HG03520 (cell line): ENCODE measurements around the gene SHC4.

ENCODE experiments used
- ATAC-seq: cut with Tn5 transposase; IDR thresholded peaks from one replicate; pipeline ENCODE4 v1.9.1; 2021; ENCODE audit warnings: mild to moderate bottlenecking, moderate library complexity; ENCODE audit not compliant: unreplicated experiment

The SHC4 gene

GRCh38 chr15:48968066-48968465 lies 4.3 kb upstream of the SHC4 start:
- no peak for ATAC-seq

DNA sequence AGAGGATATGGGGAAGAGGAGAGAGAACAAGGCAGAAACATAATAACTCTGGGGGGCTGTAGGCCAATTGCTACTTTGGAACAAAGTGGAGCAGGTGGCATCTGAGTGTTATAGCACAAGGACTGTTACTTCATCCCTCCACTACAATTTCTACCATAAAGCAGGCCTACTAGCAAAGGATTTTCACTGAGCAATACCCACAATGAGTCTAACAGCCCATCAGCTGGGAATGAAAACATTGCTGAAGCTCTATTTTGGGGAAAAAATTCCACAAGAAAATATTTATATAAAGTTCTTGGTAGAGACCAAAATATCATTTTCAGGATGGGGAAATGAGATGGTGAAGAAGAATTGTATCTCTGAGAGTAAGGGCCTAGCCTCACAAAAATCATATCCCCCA lies 3.6 kb upstream of the SHC4 start:
- ATAC-seq = no peak

GRCh38 chr15:48966595-48967301 lies 3.0 kb upstream of the SHC4 start:
- peak; percentile 73 for ATAC-seq

- no peak for ATAC-seq
These were observed 2.3 kb upstream of the SHC4 start for GRCh38 chr15:48965972-48966371.

- ATAC-seq = no peak
These were observed 1.2 kb upstream of the SHC4 start for GRCh38 chr15:48964898-48965297.

DNA sequence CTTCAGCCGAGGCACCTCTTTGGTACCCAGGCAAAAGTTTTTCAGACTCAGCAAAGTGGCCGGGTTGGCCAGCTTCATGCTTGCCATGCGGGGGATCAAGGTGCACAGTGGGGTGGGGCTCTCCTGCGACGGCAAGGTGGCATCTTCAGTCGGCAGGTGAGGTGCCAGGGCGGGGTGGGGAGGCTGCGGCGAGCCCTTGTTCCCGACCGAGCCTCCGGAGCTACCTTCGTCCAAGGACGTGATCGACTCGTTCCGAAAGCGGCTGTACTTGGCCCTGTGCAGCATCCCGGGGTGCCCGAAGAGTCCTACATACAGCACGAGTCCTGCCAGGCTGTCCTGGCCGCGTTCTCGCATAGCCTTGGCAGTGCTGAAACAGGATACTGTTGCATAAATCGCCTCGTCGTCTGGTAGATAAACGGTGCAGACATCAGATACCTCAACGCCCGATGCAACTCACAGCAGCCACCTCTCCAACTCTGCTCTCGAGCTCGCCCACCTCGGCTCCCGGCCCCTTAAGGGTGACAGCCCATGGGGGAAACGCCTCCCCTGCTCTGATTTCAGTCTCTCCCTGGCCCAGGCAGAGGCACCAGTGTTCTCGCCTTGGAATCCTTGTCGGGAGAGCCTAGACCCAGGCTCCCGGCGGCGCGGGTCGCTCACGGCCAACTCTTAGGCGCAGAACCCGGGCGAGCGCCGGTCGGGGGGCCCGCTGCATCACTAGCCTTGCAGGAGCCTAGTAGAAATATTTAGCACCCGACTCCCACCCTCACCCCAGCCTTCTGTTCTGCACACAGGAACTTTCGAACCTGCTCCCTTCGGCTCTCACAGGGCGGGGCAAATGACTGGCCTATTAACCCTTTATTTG lies 826 bp downstream of the SHC4 start:
- no peak for ATAC-seq

GRCh38 chr15:48955967-48956366 lies 7.8 kb downstream of the SHC4 start:
- no peak for ATAC-seq

DNA sequence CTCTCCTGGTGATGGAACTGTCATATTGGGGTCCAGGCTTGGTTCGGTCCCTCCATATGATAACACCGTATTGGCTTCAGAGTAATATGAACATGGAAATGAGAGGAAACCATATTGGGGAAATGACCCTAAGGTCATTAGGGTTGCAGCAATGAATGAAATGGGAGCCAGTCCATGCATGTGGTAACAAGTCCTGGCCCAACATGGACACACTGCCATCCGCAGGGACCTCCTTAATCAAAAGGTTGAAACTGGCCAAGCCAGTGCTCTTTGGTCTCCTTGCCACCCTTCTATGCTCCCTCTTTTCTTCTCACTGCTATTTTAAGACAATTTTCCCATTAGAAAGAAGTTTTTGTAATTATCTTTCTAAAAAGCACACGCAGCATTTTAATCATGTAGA lies 8.3 kb downstream of the SHC4 start:
- no peak for ATAC-seq

DNA sequence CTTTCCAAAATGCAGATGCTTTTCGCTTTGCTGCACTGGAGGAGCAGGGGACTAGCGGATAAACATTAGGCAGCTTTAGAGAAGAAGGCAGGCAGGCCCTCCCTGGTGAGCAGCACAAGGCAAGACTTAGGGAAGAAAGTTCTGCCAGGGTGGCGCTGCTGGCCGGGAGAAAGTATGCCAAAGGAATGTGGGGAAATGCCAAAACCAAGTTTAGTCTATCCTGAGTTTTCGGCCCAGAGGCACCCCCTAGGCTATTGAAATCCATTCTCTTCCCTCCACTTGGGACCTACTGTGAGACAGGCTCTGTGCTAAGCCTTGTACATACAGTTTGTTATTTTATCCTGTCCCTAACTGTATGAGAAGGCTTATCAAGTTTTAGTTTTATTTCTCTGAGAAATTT lies 9.2 kb downstream of the SHC4 start:
- no peak for ATAC-seq

DNA sequence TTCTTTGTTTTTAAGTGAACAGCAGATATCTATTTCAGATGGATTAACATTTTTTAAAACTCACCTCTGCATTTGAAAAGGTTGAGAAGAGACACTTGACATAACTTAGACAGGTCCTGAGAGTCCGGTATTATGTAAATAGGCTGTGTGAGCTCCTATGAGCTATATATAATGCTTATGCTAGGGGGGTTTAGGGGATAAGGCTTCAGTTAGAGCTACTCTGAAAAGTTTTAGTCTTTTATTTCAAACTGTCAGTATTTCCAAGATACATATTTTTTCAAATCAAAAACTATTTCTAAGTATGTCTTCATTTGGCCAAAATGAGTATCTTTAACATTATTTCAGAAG lies 16.9 kb downstream of the SHC4 start:
- no peak for ATAC-seq

DNA sequence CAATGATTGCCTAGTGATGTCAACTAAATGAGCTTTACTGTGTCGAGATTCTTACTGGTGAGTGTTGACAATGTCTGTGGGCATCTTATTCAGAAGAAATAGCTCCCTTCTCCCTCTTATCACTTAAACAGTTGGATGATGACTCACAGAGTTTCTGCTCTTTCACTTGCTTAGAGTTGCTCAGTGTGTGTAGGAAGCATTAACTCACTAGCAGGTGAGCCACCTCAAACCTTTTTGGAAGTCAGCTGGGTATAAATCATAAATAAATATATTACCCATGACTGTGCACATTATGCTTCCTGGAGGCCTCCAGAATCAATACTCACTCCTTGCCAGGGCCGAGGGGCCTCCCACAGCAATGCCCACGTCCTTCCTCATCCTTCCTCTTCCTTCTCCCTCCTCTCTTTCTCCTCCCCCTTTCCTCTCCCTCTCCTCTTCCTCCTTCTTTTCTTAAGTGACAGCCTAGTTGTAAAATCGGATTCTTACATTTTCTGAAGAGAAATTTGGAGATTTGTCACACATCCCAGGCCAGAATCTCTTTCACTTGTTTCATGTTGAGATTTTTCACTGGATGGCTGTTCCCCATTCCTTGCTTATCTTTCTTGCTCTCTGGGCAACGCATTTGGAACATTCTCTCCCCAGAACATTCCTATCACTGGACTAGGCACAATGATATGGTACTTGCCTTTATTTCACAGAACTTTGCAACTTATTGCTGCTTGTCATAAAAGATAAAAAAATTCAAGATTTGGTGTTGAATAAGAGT lies 17.5 kb downstream of the SHC4 start:
- no peak for ATAC-seq

DNA sequence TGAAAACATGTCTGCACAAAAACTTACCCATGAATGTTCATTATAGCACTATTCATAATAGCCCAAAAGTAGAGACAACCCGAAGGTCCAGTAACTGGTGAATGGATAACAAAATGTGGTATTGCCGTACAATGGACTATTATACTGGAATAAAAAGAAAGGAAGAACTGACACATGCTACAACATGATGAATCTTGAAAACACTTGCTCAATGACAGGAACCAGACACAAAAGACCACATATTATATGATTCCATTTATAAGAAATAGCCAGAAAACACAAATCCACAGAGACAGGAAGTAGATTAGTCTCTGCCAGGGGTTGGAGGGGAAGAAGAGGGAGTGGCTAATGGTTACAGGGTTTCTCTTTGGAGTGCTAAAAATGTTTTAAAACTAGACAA lies 18.3 kb downstream of the SHC4 start:
- ATAC-seq = no peak

- no peak for ATAC-seq
These were observed 21.8 kb downstream of the SHC4 start for GRCh38 chr15:48941904-48942303.

DNA sequence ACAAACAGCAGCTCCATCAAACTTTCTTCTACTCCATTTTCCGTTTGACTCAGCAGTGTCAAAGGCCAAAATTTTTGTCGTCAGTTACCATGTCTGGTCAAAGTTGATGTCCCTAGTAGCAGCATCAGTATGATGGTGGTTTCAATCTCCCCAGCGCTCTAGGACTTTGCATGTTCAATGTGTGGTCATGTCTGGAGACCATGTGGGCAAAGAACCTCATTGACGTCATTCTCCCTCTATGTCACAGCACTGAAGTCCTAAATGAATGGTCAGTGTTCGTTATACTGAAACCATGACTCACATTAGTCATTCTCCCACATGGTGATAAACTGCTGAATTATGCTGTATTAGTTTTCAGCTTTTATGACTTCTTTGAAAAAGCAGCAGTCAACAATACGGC lies 23.2 kb downstream of the SHC4 start:
- ATAC-seq = peak; percentile 98

DNA sequence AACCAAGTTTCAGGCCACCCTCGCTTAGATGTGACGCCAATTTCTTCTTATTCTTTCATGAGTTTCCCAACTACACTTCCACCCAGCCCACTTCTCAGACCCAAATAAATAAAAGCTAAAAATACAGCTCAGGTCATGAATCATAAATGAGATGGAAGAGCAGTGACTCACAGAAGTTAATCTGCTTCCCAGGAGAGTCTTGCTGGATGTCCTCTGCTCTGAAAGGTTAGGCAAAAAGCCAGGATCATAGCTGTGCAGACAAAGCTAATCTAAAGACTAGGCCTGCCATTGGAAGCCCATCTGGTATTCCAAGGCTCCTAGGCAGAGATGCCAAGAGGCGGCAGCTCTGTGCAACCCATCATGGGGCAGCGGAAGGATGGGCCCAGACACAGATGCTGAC lies 24.1 kb downstream of the SHC4 start:
- ATAC-seq = no peak

DNA sequence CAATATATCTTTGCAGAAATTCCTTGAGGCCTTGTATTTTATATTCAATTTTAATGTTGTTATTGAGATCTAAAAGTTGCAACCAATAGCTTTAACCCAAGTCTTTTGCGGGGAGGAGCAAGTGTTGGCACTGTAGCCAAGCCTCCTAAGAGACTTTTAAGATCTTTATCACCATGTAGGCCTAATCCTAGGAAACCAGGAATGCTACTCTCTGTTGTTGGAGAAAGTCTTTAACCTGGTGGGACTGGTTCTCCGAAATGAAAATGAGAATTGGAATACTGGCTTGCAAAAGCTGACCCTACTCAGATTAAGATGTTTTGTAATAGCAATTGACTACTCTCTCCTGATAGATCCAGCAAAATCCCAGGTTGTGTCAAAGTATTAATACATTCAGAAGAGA lies 25.8 kb downstream of the SHC4 start:
- no peak for ATAC-seq

DNA sequence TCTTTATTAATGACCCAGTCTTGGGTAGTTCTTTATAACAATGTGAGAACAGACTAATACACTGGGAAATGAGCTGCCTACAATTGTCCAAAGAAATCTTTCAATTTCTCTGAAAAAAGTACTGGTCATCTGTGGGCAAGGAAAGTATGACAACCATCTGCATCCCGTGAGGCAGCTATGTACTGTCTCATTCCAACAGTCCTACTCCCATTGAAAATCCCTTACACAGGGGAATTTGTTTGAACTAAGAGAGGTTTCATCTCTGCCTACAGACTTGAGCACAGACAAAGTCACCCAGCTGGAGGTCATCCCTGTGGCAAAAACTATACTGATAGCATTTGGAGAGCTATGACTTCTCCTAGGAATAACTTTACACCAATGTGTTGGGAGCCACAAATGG lies 27.1 kb downstream of the SHC4 start:
- ATAC-seq = no peak

DNA sequence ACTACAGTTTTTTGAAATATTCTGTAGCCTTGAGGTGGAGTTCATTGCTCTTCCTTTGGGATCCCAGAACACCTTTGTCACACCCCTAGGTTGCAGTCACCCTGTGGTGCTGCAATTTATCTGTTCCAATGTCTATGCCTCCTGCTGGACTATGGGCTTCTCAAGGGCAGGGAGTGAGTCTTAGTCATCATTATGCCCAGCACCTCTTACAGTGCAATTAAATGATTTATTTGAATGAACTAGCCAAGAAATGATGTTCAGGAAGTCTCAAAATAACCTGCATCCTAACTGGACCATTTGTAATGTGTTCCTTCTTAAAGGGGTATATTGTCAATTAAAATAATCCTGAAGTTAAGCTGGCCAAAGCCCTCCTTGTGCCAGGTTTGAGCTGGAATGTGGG lies 28.5 kb downstream of the SHC4 start:
- ATAC-seq = no peak

DNA sequence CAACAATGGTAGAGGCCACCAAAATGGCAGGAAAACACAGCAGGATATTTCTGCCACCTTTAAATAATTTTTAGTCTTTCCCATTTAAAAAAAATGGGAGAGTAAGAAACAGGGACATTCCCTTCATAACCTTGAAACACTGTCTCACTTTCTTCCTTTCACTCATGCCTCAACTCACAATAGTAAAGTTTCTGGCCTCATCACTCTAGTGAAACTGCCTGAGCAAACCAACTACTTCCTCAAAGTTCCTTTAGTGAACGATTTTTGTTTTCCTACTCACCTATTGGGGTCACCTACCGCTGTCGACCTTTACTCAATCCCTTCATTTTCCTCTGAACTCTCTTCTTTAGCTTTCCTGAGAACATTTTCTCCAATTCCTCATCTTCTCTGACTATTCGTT lies 33.0 kb downstream of the SHC4 start:
- ATAC-seq = no peak

GRCh38 chr15:48929661-48930060 lies 34.1 kb downstream of the SHC4 start:
- ATAC-seq = no peak

- no peak for ATAC-seq
These were observed 34.7 kb downstream of the SHC4 start for GRCh38 chr15:48928877-48929538.
